Measurements from ENCODE around the gene GNG4. TPM values are rescaled to one million over a fixed set of nuclear protein-coding genes. Genes with fewer than 3 reads are reported as not detected.
"Not testable (repeated sequence)": the region's sequence is repeated elsewhere in the genome, so short reads cannot be mapped to it uniquely, and the experiment has no call there.

GNG4 gene
- polyA plus RNA-seq, 1 donor = 0.42 TPM

DNA sequence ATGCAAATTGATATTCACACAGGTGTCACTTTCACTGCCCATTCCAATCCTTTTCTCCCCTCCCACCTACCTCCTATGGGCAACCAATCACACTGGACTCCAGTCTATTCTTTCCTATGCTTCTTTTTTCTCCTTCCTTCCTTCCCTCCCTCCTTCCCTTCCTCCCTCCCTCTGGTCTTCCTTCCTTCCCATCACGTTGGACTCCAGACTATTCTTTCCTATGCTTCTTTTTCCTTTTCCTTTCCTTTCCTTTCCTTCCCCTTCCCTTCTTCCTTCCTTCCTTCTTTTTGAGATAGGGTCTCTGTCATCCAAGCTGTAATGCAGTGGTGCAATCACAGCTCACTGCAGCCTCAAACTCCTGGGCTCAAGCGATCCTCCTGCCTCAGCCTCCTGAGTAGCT lies 64.6 kb downstream of the GNG4 start:
- no peak for DNase-seq (ENCODE audit: low read depth)

DNA sequence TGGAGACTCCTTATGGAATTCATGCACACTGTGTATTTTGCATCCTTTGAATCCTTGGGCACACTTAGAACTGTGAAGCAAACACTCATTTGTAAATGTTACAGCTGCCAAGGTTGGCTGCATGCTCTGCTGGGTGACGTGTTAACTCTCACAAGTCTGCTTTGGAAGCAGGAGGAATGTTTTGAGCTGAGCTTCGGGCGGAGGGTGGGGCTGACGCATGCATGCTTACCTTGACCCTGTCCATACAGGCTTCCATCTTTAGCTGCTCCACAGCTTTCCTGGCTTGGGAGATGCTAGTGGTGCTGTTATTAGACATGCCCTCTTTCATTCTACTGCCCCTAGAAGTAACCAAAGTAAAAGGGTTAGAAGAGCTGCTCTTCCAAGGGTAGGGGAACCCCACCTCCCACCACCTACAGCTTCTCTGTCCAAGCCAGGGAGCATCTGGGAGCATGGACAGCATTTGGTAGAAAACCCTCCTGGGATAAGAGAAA lies 66.0 kb downstream of the GNG4 start:
- DNase-seq (ENCODE audit: low read depth) = no peak

DNA sequence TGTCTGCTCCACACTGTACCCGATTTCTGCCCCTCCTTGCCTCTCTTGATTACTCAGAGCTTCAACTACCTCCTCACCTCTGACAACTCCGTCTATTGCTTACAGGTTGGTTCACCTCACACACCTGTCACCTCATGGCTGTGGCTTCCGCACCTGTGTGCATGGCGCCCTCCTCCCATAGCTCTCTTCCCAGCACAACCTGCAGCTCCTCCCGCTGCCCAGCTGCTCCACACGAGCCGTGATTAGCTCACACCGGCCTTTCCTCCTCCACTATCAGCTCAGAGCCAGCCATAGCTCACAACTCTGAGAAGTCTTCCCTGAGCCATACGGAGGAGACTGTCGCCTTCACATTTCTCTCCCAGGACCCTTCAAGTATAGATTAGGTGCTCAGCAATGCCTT lies 67.5 kb downstream of the GNG4 start:
- DNase-seq (ENCODE audit: low read depth) = no peak

DNA sequence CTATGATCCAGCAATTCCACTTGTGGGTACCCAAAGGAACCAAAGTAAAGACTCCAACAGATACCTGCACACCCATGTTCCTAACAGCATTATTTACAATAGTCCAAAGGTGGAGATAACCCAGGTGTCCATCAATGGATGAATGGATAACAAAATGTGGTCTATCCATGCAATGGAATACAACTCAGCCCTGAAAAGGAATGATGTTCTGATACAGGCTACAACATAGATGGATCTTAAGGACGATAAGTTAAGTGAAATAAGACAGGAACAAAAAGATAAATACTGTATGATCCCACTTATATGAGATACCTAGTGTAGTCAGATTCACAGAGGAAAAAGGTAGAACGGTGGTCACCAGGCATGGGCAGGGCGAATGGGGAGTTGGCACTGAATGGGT lies 69.7 kb downstream of the GNG4 start:
- DNase-seq (ENCODE audit: low read depth) = no peak

DNA sequence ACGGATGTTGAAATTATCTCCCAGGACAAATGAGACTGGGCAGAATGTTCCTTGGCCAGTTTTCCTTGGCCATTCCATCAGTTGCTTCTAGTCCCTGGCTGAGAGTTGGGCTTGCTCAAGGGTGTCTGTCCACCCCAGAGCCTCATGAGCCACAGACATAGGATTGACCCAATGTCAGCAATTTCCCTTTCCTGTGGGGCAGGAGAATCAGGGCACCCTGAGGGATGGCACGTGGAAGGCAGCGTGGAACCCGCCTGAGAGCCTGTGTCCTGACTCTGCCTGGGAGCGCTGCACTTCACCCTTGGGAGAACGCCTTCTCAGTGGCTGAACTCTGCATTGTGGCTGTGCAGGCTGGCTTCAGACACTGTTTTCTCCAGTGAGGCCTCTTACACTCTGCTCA lies 74.0 kb downstream of the GNG4 start:
- no peak for DNase-seq (ENCODE audit: low read depth)

DNA sequence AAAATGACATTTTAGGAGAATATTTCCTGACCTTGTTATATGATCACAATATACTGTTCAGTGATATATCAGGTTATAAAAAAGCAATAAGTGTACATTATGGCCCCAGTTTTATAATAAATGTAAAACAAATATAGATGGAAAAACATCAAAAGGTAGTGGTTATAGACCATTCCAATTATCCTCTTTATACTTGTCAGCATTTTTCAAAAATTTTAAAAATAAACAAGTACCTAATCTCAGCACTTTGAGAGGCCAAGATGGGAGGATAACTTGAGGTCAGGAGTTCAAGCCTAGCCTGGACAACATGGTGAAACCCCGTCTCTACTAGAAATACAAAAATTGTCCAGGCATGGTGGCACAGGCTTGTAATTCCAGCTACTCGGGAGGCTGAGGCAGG lies 75.7 kb downstream of the GNG4 start:
- no peak for DNase-seq (ENCODE audit: low read depth)

DNA sequence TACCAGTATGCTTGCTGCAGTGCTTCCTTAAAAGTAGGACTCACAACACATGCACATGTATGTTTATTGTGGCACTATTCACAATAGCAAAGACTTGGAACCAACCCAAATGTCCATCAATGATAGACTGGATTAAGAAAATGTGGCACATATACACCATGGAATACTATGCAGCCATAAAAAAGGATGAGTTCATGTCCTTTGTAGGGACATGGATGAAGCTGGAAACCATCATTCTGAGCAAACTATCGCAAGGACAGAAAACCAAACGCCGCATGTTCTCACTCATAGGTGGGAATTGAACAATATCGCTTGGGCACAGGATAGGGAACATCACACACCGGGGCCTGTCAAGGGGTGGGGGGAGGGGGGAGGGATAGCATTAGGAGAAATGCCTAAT lies 76.6 kb downstream of the GNG4 start:
- DNase-seq (ENCODE audit: low read depth) = not testable (repeated sequence)

DNA sequence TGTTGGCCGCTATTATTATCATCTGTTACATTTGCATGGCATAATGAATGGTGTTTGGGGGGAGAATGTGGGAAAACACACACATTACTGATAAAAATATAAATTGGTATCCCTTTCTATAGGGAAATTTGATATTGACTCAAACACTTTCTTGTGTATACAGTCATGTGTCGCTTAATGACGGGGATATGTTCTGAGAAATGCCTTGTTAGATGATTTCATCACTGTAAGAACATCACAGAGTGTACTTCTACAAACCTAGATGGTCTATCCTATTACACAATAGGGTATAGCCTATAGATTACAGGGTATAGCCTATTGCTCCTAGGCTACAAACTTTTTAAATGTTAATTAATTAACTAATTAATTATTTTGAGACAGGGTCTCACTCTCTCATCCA lies 78.1 kb downstream of the GNG4 start:
- no peak for DNase-seq (ENCODE audit: low read depth)

DNA sequence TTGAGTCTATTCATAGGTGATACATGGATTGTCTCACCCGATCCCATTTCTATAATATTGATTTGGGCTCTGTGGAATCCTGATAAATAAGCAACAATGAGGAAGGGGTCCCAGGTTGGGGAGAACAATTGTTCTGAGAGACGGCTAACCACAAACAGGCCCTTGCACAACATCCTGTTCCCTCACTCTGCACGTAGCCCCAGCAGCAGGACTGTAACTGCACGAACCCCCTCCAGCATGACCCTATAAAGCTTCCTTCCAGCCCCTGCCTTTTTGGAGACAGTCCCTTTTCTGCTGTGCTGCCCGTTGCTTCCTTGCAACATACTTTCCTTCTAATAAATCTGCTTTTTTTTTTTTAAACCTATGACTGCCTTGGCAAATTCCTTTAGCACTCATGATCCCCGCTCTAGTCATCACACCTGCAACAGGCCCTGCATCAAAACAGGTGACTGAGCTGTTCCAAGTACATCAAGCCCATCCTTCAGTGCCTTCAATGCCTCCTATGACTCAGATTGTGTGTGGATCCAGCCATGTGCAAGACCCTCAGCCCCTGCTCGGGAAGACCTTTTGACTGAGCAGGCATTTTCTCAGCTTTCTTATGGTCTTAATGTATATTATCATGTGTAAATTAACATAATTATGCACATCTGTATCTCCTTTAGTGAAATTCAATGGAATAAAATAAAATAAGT lies 81.6 kb downstream of the GNG4 start:
- no peak for DNase-seq (ENCODE audit: low read depth)

DNA sequence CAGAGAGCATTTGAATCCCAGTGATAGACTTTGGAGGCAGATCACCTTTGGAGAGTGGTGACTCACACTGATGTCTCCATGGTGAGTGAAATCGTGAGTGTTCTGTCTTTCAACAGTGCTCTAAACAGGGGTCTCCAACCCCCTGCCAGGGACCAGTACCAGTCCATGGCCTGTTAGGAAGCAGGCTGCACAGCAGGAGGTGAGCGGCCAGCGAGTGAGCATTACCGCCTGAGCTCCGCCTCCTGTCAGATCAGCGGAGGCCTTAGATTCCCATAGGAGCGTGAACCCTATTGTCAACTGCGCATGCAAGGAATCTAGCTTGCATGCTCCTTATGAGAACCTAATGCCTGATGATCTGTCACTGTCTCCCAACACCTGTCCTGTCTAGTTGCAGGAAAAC lies 83.5 kb downstream of the GNG4 start:
- no peak for DNase-seq (ENCODE audit: low read depth)

DNA sequence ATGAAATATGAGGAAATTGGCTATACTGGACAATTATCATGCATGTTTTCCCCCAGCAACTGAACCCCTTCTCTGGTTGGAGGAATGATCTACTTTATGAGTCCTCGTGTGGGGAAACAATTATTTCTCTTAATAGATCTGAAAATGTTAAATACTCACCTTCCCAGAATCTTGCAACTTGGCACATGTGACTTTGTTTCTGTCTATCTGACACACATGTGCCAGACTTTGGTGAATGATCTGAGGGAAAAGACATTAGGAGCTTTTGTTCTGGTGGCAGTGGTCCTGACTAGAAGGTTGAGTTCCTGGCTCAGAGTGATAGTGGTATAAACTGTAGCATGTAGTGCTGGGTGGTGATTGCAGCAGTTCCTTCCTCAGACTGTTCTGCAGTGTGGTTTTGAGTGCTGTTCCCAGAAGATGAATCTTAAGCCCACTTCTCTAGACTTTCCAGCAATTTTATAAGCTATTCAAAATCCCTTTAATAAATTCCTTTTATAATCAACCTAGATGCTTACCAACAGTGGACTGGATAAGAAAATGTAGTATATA lies 86.0 kb downstream of the GNG4 start:
- no peak for DNase-seq (ENCODE audit: low read depth)

DNA sequence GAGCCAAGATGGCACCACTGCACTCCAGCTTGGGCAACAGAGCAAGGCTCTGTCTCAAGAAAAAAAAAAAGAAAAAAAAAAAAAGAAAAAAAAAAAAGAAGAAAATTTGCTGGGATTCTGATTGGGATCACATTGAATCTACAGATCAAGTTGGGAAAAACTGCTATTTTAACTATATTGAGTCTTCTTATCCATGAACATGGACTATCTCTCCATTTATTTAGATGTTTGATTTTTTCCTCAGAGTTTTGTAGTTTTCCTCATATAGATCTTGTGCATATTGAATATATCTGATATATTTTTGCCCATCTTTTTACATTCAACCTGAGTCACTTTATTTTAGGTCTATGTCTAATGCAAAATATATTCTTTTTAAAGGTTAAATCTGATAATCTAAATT lies 87.0 kb downstream of the GNG4 start:
- DNase-seq (ENCODE audit: low read depth) = no peak

DNA sequence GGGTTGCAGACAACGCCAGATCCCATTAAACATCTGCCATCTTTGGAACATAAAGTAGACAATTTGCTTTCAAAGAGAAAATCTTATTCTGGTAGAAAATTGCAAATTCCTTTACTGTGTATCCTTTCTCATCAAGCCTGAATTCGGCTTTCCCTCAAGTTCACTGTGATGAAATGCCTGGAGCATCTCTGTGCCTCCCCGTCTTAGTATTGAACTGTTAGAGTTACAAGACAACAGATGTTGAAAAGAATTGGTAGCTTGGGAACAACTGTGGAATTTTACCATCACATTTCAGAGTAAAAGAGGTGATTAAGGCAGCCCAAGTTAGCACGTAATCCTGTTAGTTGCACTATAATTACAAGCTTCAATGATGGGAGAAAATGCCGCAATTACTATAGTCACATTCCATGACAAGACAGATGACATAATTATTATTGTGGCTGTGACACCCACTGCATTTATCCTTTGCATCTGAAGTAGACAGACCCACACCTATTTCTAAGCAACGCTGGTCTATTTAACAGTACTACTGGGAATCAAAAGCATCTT lies 90.9 kb downstream of the GNG4 start:
- no peak for DNase-seq (ENCODE audit: low read depth)

DNA sequence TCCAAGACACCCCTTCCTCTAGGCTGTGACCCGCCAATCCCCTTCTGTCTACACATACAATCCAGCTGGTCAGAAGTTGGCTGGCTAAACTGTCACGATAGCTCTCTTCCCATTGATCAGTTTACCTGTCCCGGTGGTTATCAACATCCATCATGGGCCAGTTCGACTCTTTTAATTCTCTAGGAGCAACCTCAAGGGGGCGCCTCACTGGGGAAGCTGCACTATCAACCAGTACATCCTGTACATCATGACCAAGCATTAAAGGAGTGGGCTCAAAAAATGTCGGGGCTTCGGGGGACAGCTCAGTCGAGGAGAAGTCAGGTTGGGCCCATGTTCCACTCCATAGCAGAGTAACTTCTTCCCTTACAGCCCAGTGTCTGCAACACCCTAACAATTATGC lies 92.1 kb downstream of the GNG4 start:
- no peak for DNase-seq (ENCODE audit: low read depth)

DNA sequence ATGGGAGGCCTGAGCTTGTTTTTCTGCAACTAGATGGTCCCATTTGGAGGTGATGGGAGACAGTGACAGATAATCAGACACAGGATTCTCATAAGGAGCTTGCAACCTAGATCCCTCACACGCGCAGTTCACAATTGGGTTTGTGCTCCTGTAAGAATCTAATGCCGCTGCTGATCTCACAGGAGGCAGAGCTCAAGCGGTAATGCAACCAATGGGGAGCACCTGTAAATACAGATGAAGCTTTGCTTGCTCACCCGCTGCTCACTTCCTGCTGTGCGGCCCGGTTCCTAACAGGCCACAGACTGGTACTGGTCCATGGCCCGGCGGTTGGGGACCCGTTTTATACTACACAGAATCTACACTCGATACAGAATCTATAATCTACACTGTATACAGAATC lies 92.8 kb downstream of the GNG4 start:
- DNase-seq (ENCODE audit: low read depth) = no peak

DNA sequence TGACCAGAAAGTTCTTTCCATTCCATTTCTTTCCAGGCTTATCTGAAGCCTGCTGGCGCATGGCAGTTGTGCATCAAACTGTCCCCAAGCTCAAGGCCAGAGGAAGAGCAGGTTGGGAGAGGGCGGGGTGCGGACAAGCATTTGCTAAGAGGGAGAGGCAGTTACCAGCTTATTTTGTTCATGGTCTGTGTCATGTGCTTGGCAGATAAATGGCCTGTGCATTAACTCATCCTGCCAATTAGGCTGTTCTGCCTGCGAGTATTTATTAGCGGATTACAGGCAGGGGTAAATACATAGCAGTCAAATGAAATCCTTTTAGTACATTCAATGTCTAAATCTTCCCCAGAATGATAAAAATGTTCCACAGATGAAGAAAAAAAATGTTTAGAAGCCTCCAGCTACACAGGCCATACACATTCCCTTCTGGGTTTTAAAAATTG lies 96.5 kb downstream of the GNG4 start:
- DNase-seq (ENCODE audit: low read depth) = no peak

DNA sequence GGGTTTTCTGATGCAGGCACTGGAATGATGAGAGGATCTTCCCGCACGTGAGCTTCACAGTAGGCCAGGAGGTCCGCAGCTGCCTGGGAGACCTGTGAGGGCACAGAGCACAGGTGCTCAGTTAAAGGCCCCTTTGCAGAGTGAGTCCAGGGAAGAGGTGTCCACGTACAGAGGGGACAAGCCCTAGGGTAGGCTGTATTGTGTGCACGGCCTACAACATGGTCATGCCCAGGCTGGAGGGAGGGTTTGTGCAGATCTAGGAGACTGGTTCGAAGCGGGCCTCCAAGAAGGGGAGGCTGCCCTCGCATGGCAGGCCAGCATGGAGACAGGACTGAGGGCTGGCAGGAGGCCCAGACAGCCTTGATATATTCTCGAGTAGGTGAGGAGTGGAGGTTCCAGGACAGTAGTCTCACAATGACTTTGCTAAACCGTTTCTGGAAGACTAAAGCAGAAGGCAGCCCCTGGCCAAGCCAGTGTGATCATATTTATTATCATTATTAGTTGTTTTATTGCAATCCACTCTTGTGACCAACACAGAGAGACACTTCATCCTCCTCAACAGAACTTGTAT lies 97.4 kb downstream of the GNG4 start:
- DNase-seq (ENCODE audit: low read depth) = no peak

DNA sequence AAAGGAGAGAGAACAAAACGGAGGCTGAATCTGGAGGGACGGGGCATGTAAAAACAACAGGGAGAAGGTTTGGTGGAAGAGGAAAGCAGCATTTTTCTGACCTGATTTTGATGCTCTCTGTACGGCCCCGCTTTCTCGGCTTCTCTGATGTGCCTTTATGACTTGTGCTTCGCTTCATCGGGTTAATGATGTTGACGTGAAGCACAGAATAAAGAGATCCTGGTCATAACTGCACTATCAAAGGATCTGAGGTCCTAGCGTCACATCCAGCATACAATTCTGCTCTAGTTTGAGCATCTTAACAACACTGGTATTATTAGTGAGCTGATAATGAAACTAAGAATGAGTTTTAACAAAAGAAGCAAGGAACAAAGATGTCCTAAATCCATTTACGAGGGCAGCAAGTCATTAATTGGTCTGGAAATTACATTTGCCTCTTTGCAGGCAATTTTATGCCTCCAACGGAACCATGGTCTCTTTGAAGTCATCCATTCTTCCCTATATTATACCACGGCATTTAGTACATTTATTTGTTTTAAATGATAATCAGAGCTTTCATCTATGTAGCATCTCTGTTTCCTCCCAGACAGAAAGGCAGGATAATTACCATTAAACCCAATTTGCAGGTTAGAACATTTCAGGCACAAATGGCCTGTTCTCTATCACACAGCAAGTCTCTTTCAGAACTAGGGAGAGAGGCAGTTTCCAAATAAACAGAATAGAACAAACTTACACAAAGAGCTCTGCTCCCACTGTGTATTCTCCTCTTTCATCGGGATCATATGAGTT lies 100.0 kb downstream of the GNG4 start:
- no peak for DNase-seq (ENCODE audit: low read depth)

DNA sequence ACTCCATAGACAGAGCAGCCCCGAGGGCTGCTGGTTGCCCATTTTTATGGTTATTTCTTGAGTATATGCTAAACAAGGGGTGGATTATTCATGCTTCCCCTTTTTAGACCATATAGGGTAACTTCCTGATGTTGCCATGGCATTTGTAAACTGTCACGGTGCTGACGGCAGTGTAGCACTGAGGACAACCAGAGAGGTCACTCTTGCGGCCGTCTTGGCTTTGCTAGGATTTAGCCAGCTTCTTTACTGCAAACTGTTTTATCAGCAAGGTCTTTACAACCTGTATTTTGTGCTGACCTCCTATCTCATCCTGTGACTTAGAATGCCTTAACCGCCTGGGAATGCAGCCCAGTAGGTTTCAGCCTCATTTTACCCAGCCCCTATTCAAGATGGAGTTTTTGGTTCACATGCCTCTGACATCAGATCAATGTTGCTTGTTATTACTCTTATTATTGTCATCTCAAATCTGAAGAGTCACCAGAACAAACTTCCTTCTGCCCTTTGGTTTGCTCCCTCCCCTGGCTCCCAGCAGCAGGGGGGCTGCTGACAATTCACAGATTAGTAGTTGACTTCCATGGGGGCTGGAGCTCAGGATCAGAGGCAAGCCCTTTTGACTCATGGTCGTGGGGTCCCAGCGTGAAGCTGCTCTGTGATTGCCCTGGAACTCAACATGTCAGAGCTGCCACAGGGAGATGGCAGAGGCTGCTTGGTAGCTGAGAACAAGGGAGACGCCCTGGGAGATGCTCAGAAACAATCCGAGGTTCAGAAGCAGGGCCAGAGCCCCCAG lies 103.0 kb downstream of the GNG4 start:
- DNase-seq (ENCODE audit: low read depth) = not testable (repeated sequence)

DNA sequence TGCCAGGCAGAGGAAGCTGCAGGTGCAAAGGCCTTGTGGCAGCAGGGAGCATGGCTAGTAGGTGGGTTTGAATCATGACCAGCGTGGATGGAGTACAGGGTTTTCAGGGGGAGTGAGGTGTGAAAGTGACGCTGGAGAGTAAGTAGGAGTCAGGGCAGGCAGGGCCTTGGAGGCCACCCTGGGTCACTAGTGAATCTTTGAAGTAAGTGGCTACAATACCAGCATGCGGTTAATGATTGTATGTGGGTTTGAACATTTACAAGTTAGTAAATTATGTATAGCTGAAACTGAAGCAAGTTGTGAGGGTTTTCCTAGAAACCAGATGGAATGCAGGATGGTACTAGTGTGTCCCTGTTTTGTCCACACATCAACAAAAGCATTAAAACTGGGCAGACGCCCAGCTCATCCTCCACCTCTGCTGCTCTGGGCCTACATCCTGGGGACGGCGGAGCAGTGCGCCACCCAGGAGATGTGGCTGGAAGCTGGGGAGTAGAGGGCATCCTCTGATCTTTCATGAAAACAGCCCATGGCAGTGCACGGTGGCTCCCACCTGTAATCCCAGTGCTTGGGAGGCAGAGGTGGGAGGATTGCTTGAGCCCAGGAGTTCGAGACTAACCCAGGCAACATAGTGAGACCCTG lies 104.2 kb downstream of the GNG4 start:
- DNase-seq (ENCODE audit: low read depth) = no peak

DNA sequence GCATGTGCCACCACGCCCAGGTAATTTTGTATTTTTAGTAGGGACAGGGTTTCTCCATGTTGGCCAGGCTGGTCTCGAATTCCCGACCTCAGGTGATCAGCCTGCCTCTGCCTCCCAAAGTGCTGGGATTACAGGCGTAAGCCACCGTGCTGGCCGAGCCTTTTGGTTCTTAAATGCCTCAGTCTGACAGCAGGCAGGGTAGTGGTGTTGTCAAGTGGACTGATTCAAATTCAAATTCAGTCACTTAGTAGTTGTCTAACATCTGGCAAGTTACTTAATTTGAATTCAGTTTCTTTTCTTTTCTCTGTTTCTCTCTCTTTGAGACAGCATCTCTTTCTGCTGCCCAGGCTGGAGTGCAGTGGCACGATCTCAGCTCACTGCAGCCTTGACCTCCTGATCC lies 106.7 kb downstream of the GNG4 start:
- DNase-seq (ENCODE audit: low read depth) = not testable (repeated sequence)
